GM21723 (cell line): ENCODE results near the gene DCDC2C.
"Not testable (repeated sequence)": the region's sequence is repeated elsewhere in the genome, so short reads cannot be mapped to it uniquely, and the experiment has no call there.

ENCODE experiments used
- ATAC-seq: cut with Tn5 transposase; IDR thresholded peaks from one replicate; pipeline ENCODE4 v1.9.1; 2021; ENCODE audit warnings: mild to moderate bottlenecking, moderate library complexity; ENCODE audit not compliant: unreplicated experiment

Gene DCDC2C

GRCh38 chr2:3703236-3703756 is at the start of gene DCDC2C:
DCDC2C (plus strand) TSS chr2:3703575; CDS start chr2:3703752, 177 bp downstream.
- ATAC-seq = no peak

- ATAC-seq = no peak
These were observed 49.4 kb upstream of the DCDC2C start for GRCh38 chr2:3654011-3654410.

GRCh38 chr2:3654531-3655225 is 48.7 kb upstream of the DCDC2C start:
- no peak for ATAC-seq

- no peak for ATAC-seq
These were observed 47.3 kb upstream of the DCDC2C start for GRCh38 chr2:3655871-3656761.

GRCh38 chr2:3656762-3657721 is 46.3 kb upstream of the DCDC2C start:
- no peak for ATAC-seq

- ATAC-seq = no peak
These were observed 45.5 kb upstream of the DCDC2C start, which contains the start of gene ALLC for GRCh38 chr2:3657881-3658280. ALLC (plus strand) TSS chr2:3658200; CDS start chr2:3671158, 12,958 bp downstream.

GRCh38 chr2:3659447-3660432 is 43.6 kb upstream of the DCDC2C start:
- ATAC-seq = no peak

- ATAC-seq = not testable (repeated sequence)
These were observed 42.7 kb upstream of the DCDC2C start for GRCh38 chr2:3660640-3661039.

GRCh38 chr2:3661149-3661660 is 42.2 kb upstream of the DCDC2C start:
- ATAC-seq = no peak

GRCh38 chr2:3662239-3662638 is 41.1 kb upstream of the DCDC2C start:
- ATAC-seq = no peak

- no peak for ATAC-seq
These were observed 39.3 kb upstream of the DCDC2C start for GRCh38 chr2:3664118-3664517.

- no peak for ATAC-seq
These were observed 38.5 kb upstream of the DCDC2C start for GRCh38 chr2:3664925-3665324.

- no peak for ATAC-seq
These were observed 37.3 kb upstream of the DCDC2C start for GRCh38 chr2:3665886-3666612.

GRCh38 chr2:3666613-3666975 is 36.8 kb upstream of the DCDC2C start:
- ATAC-seq = no peak

- ATAC-seq = no peak
These were observed 36.2 kb upstream of the DCDC2C start for GRCh38 chr2:3667151-3667631.

GRCh38 chr2:3669656-3670055 is 33.7 kb upstream of the DCDC2C start:
- no peak for ATAC-seq

GRCh38 chr2:3670376-3670775 is 33.0 kb upstream of the DCDC2C start:
- ATAC-seq = no peak

GRCh38 chr2:3670941-3671340 is 32.4 kb upstream of the DCDC2C start:
- ATAC-seq = no peak
